Stimulated activated CD4-positive, alpha-beta T cell treated with anti-CD3 and anti-CD28 coated beads, Interleukin-1b, Interleukin-23, amount 100 ng/mL, for 1 hour (primary cell): ENCODE measurements around the gene OR52A1.

Experiments used
- DNase-seq, 2 donors: peaks; one replicate each; pipeline ENCODE4 v3.0.0-alpha.2; 2020; ENCODE audit warnings: low read depth in 2 of 2

The OR52A1 gene

DNA sequence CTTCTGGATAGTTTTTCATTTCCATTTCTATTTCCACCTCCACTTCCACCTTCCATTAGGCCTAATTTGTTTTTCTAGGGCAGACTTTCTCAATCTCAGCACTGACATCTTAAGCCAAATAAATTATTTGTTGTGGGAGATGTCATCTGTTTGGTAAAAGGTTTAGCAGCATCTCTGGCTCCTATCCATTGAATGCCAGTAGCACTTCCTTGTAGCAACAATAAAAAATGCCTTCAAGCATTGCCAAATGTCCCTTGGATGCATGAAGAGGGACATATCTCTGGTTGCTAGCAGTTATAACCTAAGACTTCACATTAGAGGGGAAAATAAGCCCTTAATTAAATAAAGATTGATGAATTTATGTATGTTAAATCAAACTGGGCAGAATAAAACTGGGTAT, 18.3 kb downstream of the OR52A1 start:
- no peak for DNase-seq

DNA sequence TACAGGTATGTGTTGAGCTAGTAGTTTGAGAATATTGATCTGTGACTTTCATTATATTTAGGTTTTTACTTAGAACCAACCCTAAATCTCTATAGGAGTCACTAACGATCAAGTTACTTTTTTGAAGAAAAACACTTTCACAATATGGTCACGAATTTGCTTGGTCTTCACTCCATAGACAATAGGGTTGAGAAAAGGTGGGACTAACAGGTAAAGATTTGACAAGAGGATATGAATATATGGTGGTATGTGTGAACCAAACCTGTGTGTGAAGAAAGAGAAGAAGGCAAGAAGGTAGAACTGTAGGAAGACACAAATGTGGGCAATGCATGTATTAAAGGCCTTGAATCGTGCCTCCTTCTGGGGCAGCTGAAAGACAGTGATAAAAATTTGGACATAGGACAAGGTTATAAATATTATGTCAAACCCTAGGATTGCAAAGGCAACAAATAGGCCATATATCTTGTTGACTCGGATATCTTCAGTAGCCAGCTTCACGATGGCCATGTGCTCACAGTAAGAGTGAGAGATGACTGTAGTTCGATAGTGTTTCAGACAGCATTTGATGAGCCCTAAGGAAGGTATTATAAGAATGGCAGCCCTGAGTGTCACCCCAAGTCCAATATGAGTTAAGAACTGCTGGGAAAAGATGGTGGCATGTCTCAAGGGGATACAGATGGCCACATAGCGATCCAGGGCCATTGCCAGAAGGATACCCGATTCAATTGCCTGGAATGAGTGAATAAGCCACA, 22.8 kb downstream of the OR52A1 start:
- no peak for DNase-seq

GRCh38 chr11:5129457-5129877, 25.1 kb downstream of the OR52A1 start:
- DNase-seq, result no peak

GRCh38 chr11:5124891-5125620, 29.5 kb downstream of the OR52A1 start:
- no peak for DNase-seq

DNA sequence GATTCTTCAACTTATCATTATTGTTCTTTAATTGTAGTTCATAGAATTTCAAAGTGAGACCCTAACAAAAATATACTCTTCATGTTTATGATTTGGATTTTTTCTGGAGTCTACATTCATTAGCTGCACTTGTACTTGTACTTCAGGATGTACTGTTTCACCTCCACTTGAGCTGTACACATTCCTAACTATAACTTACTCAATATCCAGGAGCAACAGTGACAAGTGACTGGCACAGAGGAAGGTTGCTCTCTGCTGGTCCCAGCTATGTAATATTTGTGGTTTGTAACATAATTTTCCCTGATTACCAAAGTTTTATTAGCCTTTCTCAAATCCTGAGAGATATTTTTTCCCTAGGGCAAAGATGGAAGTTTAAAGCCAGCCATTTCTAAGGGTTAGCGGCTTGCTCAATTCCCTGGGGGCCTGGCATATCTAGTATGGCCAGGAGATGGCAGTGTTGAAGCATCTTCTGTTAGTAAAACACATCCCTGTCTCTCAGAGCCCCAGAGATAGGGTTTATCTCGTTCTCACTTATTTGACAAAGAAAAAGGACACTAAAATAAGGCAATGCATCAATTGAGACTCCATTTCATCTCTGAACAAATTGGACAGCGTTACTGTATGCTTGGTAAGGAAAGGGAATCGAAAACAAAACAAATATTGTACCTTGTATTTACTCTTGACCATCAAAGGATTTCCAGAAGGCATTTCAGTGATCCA, 30.6 kb downstream of the OR52A1 start:
- no peak for DNase-seq

- DNase-seq, result no peak
Observed at GRCh38 chr11:5118893-5119292, 35.7 kb downstream of the OR52A1 start.

- DNase-seq, result no peak
Observed at GRCh38 chr11:5117588-5117987, 37.0 kb downstream of the OR52A1 start.

DNA sequence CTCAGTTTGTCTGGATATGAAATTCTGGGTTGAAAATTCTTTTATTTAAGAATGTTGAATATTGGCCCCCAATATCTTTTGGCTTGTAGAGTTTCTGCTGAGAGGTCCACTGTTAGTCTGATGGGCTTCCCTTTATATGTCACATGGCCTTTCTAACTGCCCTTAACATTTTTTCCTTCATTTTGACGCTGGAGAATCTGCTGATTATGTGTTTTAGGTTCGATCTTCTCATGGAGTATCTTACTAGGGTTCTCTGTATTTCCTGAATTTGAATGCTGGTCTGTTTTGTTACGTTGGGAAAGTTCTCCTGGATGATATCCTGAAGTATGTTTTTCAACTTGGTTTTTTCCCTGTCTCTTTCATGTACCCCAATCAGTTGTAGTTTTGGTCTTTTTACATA, 39.2 kb downstream of the OR52A1 start:
- no peak for DNase-seq

GRCh38 chr11:5107285-5107684, 47.3 kb downstream of the OR52A1 start:
- DNase-seq, result no peak

GRCh38 chr11:5103066-5103465, 51.5 kb downstream of the OR52A1 start:
- DNase-seq, result no peak

DNA sequence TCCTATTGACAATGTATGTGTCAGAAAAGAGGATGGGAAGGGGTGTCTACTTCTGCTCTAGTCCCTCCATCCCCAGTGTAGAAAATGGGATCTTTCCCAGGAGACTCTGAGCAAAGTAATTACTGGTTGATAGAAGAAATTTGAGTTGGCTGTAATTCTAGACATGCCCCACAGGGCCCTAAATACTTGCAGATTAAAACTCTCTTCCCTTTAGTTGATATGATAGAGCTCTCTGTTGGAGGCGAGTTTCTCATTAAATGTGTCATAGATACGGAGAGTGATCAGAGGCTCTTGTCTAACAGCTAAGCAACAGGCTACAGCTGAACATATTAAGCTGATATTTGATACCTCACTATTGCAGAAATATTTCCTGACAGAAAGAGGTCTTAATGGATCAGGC, 52.3 kb downstream of the OR52A1 start:
- DNase-seq, result no peak

- DNase-seq, result no peak
Observed at GRCh38 chr11:5096011-5096410, 58.5 kb downstream of the OR52A1 start.
